ENCODE results near the gene EVA1A.

GRCh38 chr2:75532488-75532887 lies 28.3 kb downstream of the EVA1A start:
- no peak for TF ChIP-seq CTCF (IDR thresholded peaks at IDR 0.05 in 4 of 5, conservative IDR thresholded peaks at IDR 0.05 in 1 of 5)
- no peak for TF ChIP-seq POLR2A (IDR thresholded peaks at IDR 0.05)
